K562 (cell line): ENCODE data around the gene RNU6-9. TPM values are rescaled to one million over a fixed set of nuclear protein-coding genes. Genes with fewer than 3 reads are reported as not detected.

Experiments used
- ATF3 ChIP-seq, 2 experiments: fragments of 450-650 bp in 1 of 2; sonication (generic) in 1 of 2; formaldehyde crosslinking in 1 of 2; IDR thresholded peaks in 1 of 2; conservative IDR thresholded peaks in 1 of 2; 2 replicates each; pipeline versions ENCODE4 v1.6.1 to v1.8.1; 2016 to 2023; ENCODE audit warnings: mild to moderate bottlenecking in 2 of 2, moderate library complexity in 2 of 2, inconsistent platforms in 1 of 2, missing genetic modification reagents in 1 of 2
- ATF4 ChIP-seq: fragments of 450-650 bp; formaldehyde crosslinking; IDR thresholded peaks from 2 replicates; pipeline ENCODE4 v1.4.0; 2022; ENCODE audit warnings: mild to moderate bottlenecking, moderate library complexity
- CCNT2 ChIP-seq: IDR thresholded peaks from 2 replicates; pipeline ENCODE4 v1.6.1; 2011; ENCODE audit warnings: borderline replicate concordance, low read depth, mild to moderate bottlenecking, moderate library complexity, mixed read lengths, low read length; ENCODE audit not compliant: insufficient read length; ENCODE audit errors: extremely low read depth
- ELF2 ChIP-seq: fragments of 250-450 bp; sonication (Bioruptor Pico); IDR thresholded peaks from 2 replicates; pipeline ENCODE4 v1.5.0; 2021; ENCODE audit warnings: mild to moderate bottlenecking
- FOSL1 ChIP-seq: fragments of 200-800 bp; sonication (Bioruptor generic); conservative IDR thresholded peaks from 2 replicates; pipeline ENCODE4 v1.6.1; 2016; ENCODE audit warnings: missing genetic modification characterization, missing compliant biosample characterization
- KAT8 ChIP-seq: fragments of 450-650 bp; IDR thresholded peaks from 2 replicates; pipeline ENCODE4 v1.6.1; 2016; ENCODE audit warnings: low read depth, mild to moderate bottlenecking
- KDM4B ChIP-seq, 2 experiments: fragments of 450-650 bp in 1 of 2; sonication (generic) in 1 of 2; IDR thresholded peaks; 2 replicates each; pipeline ENCODE4 v1.6.1; 2016 to 2017; ENCODE audit warnings: borderline replicate concordance in 2 of 2, antibody characterized with exemption in 1 of 2, low read depth in 1 of 2, mild to moderate bottlenecking in 1 of 2
- NCOR1 ChIP-seq: fragments of 450-650 bp; IDR thresholded peaks from 2 replicates; pipeline ENCODE4 v1.6.1; 2016; ENCODE audit warnings: mild to moderate bottlenecking, moderate library complexity
- PKNOX1 ChIP-seq: fragments of 450-650 bp; IDR thresholded peaks from 2 replicates; pipeline ENCODE4 v1.6.1; 2016
- PURB ChIP-seq: sonication (generic); formaldehyde crosslinking; IDR thresholded peaks from 2 replicates; pipeline ENCODE4 v1.9.0; 2021; ENCODE audit warnings: low read depth, mild to moderate bottlenecking, missing genetic modification reagents
- RBFOX2 ChIP-seq: fragments of 200-400 bp; formaldehyde crosslinking; IDR thresholded peaks from 2 replicates; pipeline ENCODE4 v1.6.1; 2017; ENCODE audit warnings: low read depth, mild to moderate bottlenecking, low read length, moderate library complexity
- RNF219 ChIP-seq: fragments of 250-450 bp; sonication (Bioruptor Pico); IDR thresholded peaks from 2 replicates; pipeline ENCODE4 v1.5.0; 2022; ENCODE audit warnings: mild to moderate bottlenecking
- SAP30 ChIP-seq: fragments of 200-600 bp; sonication (generic); IDR thresholded peaks from 2 replicates; pipeline ENCODE4 v1.6.1; 2012; ENCODE audit warnings: borderline replicate concordance, low read depth, mild to moderate bottlenecking, moderate library complexity, low read length, control low read depth, inconsistent platforms; ENCODE audit not compliant: insufficient read depth, poor library complexity, severe bottlenecking
- SIN3A ChIP-seq, 2 experiments: fragments of 150-350 bp in 1 of 2; IDR thresholded peaks; 2 replicates each; pipeline ENCODE4 v1.6.1; 2011 to 2016; ENCODE audit warnings: borderline replicate concordance in 2 of 2, low read depth in 2 of 2, low read length in 2 of 2, mild to moderate bottlenecking in 2 of 2, moderate library complexity in 2 of 2; ENCODE audit not compliant: control insufficient read depth in 1 of 2
- SMAD2 ChIP-seq: fragments of 150-350 bp; IDR thresholded peaks from 2 replicates; pipeline ENCODE4 v1.6.1; 2014; ENCODE audit warnings: low read depth, mild to moderate bottlenecking, low read length
- TCFL5 ChIP-seq: fragments of 250-450 bp; sonication (Bioruptor Pico); conservative IDR thresholded peaks from 2 replicates; pipeline ENCODE4 v1.6.1; 2021; ENCODE audit warnings: mild to moderate bottlenecking, moderate library complexity, matching md5 sums
- TOE1 ChIP-seq, 2 experiments: fragments of 450-650 bp in 1 of 2; sonication (generic) in 1 of 2; formaldehyde crosslinking in 1 of 2; IDR thresholded peaks; 2 replicates each; pipeline versions ENCODE4 v1.7.1 to v1.8.0; 2016 to 2022; ENCODE audit warnings: borderline replicate concordance in 2 of 2, mild to moderate bottlenecking in 2 of 2, antibody characterized with exemption in 1 of 2, inconsistent platforms in 1 of 2, low read depth in 1 of 2, missing genetic modification reagents in 1 of 2, moderate library complexity in 1 of 2
- ZBTB7A ChIP-seq: IDR thresholded peaks from 2 replicates; pipeline ENCODE4 v1.6.1; 2011; ENCODE audit warnings: low read depth, mild to moderate bottlenecking, low read length, moderate library complexity, borderline replicate concordance; ENCODE audit not compliant: control insufficient read depth
- ZKSCAN3 ChIP-seq: fragments of 250-450 bp; sonication (Bioruptor Pico); IDR thresholded peaks from 2 replicates; pipeline ENCODE4 v1.4.0; 2020
- ZNF551 ChIP-seq: fragments of 250-450 bp; sonication (Bioruptor Pico); IDR thresholded peaks from 2 replicates; pipeline ENCODE4 v1.5.0; 2021; ENCODE audit warnings: mild to moderate bottlenecking, moderate library complexity
- ZNF79 ChIP-seq: fragments of 250-450 bp; sonication (Bioruptor Pico); IDR thresholded peaks from 2 replicates; pipeline ENCODE4 v1.4.0; 2020; ENCODE audit warnings: low read depth, mild to moderate bottlenecking, moderate library complexity
- polyA plus RNA-seq, 8 experiments: library from polyadenylated mRNA; depleted of rRNA in 4 of 8; stranded (reverse) in 5 of 8; unstranded in 3 of 8; fragments of >200 nt; fragmentation: Nextera tagmentation in 2 of 8; fragmentation: Illumina TruSeq in 1 of 8; extraction: Ambion mirVana in 2 of 8; extraction: Trizol in 1 of 8; gene quantifications; 2 replicates each; pipeline versions ENCODE4 v1.2.1 to v1.2.3, GENCODE V29; 2011 to 2014; ENCODE audit warnings: inconsistent platforms in 1 of 8, missing spikeins in 1 of 8
- total RNA-seq, 7 experiments: library from RNA; depleted of rRNA in 6 of 7; stranded (reverse); fragments of >200 nt in 6 of 7; fragmentation: Illumina TruSeq in 2 of 7; extraction: Trizol in 2 of 7; gene quantifications; 2 replicates each; pipeline versions ENCODE4 v1.2.1 to v1.2.3, GENCODE V29; 2011 to 2021; ENCODE audit warnings: low replicate concordance in 1 of 7

RNU6-9 gene
- total and polyA plus RNA-seq, 9 of the 15 experiments (the other 6 are each of a cell fraction or from before 2014, with no cell fraction given): not detected

GRCh38 chr19:916645-917322 lies 23.5 kb downstream of the RNU6-9 start (continued):
- TF ChIP-seq SIN3A (IDR thresholded peaks at IDR 0.05; ENCODE audit: borderline replicate concordance in 2 of 2, control insufficient read depth in 1 of 2, low read depth in 2 of 2, low read length in 2 of 2) (peak; percentile 37 to 39; a peak in 2 of 4 replicates), KDM4B (IDR thresholded peaks at IDR 0.05; ENCODE audit: borderline replicate concordance in 2 of 2, low read depth in 1 of 2) (peak in 1 of 2 experiments; percentile 90; a peak in 2 of 4 replicates), ATF3 (IDR thresholded peaks at IDR 0.05) (no peak), ATF3 (CRISPR knock-in tag; conservative IDR thresholded peaks at IDR 0.05) (no peak), ZNF79 (no peak), RNF219 (CRISPR knock-in tag) (no peak), ELF2 (CRISPR knock-in tag) (no peak), CCNT2 (no peak), TCFL5 (CRISPR knock-in tag) (no peak), ZNF551 (CRISPR knock-in tag) (no peak), ZKSCAN3 (CRISPR knock-in tag) (no peak), SMAD2 (no peak), SAP30 (peak; percentile 51), RBFOX2 (peak; percentile 24; the same call in 1 of the 2 replicates), PURB (no peak), ATF4 (CRISPR knock-in tag) (no peak), NCOR1 (no peak), FOSL1 (tag) (no peak; the same call in 1 of the 2 replicates), ZBTB7A (peak; percentile 88; the same call in 1 of the 2 replicates), KAT8 (no peak), PKNOX1 (peak; percentile 84), TOE1 (IDR thresholded peaks at IDR 0.05; ENCODE audit: borderline replicate concordance) (no peak), TOE1 (CRISPR knock-in tag; IDR thresholded peaks at IDR 0.05; ENCODE audit: borderline replicate concordance, low read depth) (0 out of 2 replicates have a peak, but pooled peaks have one; percentile 33)
